ENCODE data around the gene OR2C3. TPM values are rescaled to one million over a fixed set of nuclear protein-coding genes. Genes with fewer than 3 reads are reported as not detected.

Gene OR2C3
- total and polyA plus RNA-seq, 2 experiments from 2014 or later, result not detected

GRCh38 chr1:247475793-247476192, 60.4 kb downstream of the OR2C3 start:
- Histone ChIP-seq H3K9me3 (ENCODE audit: low read depth) (no peaks in the 10 kb centered on the region), H3K36me3 (no peaks in the 10 kb centered on the region), H3K4me1 (ENCODE audit: low read depth) (no peaks in the 10 kb centered on the region), H3K4me3 (no peak overlapping the region), H3K27ac (no peak overlapping the region), H3K27me3 (no peaks in the 10 kb centered on the region)
- DNase-seq (ENCODE audit: low read depth in 1 of 2, low spot score in 1 of 2), result no peak
- TF ChIP-seq, protein P1, sequence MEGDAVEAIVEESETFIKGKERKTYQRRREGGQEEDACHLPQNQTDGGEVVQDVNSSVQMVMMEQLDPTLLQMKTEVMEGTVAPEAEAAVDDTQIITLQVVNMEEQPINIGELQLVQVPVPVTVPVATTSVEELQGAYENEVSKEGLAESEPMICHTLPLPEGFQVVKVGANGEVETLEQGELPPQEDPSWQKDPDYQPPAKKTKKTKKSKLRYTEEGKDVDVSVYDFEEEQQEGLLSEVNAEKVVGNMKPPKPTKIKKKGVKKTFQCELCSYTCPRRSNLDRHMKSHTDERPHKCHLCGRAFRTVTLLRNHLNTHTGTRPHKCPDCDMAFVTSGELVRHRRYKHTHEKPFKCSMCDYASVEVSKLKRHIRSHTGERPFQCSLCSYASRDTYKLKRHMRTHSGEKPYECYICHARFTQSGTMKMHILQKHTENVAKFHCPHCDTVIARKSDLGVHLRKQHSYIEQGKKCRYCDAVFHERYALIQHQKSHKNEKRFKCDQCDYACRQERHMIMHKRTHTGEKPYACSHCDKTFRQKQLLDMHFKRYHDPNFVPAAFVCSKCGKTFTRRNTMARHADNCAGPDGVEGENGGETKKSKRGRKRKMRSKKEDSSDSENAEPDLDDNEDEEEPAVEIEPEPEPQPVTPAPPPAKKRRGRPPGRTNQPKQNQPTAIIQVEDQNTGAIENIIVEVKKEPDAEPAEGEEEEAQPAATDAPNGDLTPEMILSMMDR (IDR thresholded peaks at IDR 0.05; ENCODE audit: low read depth, low read length), result no peak

Other genes starting within 250 kb of the OR2C3 start
- 55.8 and 108 TPM in 2 replicates for gene ZNF496, start 204.6 kb downstream of the OR2C3 start, total RNA-seq
- gene ZNF496, start 204.6 kb downstream of the OR2C3 start, polyA plus RNA-seq, result 18.8 and 22.6 TPM in 2 replicates
- gene NLRP3, start 120.3 kb downstream of the OR2C3 start, total RNA-seq, result 0.39 and 1.5 TPM in 2 replicates
- gene NLRP3, start 120.3 kb downstream of the OR2C3 start, polyA plus RNA-seq, result not detected in 2 replicates
- gene OR2B11, start 78.3 kb downstream of the OR2C3 start, total RNA-seq, result not detected in 2 replicates
- gene OR2B11, start 78.3 kb downstream of the OR2C3 start, polyA plus RNA-seq, result not detected in 2 replicates
- not detected in 2 replicates for gene GCSAML, start 12.7 kb upstream of the OR2C3 start, total RNA-seq
- not detected in 2 replicates for gene GCSAML, start 12.7 kb upstream of the OR2C3 start, polyA plus RNA-seq
- gene OR2G2, start 51.9 kb upstream of the OR2C3 start, total RNA-seq, result not detected in 2 replicates
- gene OR2G2, start 51.9 kb upstream of the OR2C3 start, polyA plus RNA-seq, result not detected in 2 replicates
- not detected in 2 replicates for gene OR2G3, start 69.1 kb upstream of the OR2C3 start, total RNA-seq
- gene OR2G3, start 69.1 kb upstream of the OR2C3 start, polyA plus RNA-seq, result not detected in 2 replicates
- not detected in 2 replicates for gene OR13G1, start 143.3 kb upstream of the OR2C3 start, total RNA-seq
- not detected in 2 replicates for gene OR13G1, start 143.3 kb upstream of the OR2C3 start, polyA plus RNA-seq
- gene OR6F1, start 180.2 kb upstream of the OR2C3 start, total RNA-seq, result not detected in 2 replicates
- gene OR6F1, start 180.2 kb upstream of the OR2C3 start, polyA plus RNA-seq, result not detected in 2 replicates
- gene OR14K1, start 202.2 kb upstream of the OR2C3 start, total RNA-seq, result not detected in 2 replicates
- gene OR14K1, start 202.2 kb upstream of the OR2C3 start, polyA plus RNA-seq, result not detected in 2 replicates
- gene OR14A2, start 211.7 kb upstream of the OR2C3 start, total RNA-seq, result not detected in 2 replicates
- not detected in 2 replicates for gene OR14A2, start 211.7 kb upstream of the OR2C3 start, polyA plus RNA-seq
- not detected in 2 replicates for gene OR1C1, start 224.1 kb upstream of the OR2C3 start, total RNA-seq
- gene OR1C1, start 224.1 kb upstream of the OR2C3 start, polyA plus RNA-seq, result not detected in 2 replicates

Measured in cardiac muscle cell (in vitro differentiated cells and primary cell).